Measurements from ENCODE around the gene ABHD16A.

DNA sequence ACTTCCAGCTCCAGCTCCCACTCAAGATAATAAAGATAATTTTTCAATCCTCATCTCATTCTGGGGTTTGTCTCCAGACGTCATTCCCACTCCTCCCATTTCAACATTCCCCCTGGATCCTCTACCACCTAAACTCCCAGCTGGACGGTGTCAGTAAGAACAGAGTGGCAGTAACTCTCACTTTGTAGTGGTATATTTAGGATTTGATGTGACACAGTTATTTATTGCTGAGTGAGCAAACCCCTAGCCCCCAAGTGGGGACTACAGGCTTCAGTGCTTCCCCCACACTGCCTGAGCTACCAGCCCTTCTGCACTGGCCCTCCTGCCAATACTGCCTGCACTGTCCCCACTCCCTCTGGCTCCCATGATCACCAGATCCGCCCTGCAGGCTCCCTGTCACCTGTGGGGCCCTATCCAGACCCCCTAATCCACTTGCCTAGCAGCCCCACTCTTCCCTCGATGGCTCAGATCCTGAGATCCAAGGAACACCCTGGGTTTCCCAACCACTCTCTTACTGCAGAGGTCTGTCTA is 44.9 kb downstream of the ABHD16A start:
- TF ChIP-seq, protein P1, sequence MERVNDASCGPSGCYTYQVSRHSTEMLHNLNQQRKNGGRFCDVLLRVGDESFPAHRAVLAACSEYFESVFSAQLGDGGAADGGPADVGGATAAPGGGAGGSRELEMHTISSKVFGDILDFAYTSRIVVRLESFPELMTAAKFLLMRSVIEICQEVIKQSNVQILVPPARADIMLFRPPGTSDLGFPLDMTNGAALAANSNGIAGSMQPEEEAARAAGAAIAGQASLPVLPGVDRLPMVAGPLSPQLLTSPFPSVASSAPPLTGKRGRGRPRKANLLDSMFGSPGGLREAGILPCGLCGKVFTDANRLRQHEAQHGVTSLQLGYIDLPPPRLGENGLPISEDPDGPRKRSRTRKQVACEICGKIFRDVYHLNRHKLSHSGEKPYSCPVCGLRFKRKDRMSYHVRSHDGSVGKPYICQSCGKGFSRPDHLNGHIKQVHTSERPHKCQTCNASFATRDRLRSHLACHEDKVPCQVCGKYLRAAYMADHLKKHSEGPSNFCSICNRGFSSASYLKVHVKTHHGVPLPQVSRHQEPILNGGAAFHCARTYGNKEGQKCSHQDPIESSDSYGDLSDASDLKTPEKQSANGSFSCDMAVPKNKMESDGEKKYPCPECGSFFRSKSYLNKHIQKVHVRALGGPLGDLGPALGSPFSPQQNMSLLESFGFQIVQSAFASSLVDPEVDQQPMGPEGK (CRISPR knock-in tag; IDR thresholded peaks at IDR 0.05; ENCODE audit: borderline replicate concordance) = no peak
- TF ChIP-seq PPARA (CRISPR knock-in tag; IDR thresholded peaks at IDR 0.05; ENCODE audit: borderline replicate concordance) (no peak), ARNTL (CRISPR knock-in tag; IDR thresholded peaks at IDR 0.05; ENCODE audit: borderline replicate concordance, low read depth) (no peak), OSR1 (CRISPR knock-in tag; IDR thresholded peaks at IDR 0.05) (no peak), RARB (CRISPR knock-in tag; IDR thresholded peaks at IDR 0.05) (no peak), GLIS3 (CRISPR knock-in tag; IDR thresholded peaks at IDR 0.05) (no peak), ZFP3 (CRISPR knock-in tag; IDR thresholded peaks at IDR 0.05) (no peak), ZC3H10 (CRISPR knock-in tag; IDR thresholded peaks at IDR 0.05) (no peak), ISL1 (CRISPR knock-in tag; IDR thresholded peaks at IDR 0.05) (no peak)
- TF ChIP-seq, protein P2, sequence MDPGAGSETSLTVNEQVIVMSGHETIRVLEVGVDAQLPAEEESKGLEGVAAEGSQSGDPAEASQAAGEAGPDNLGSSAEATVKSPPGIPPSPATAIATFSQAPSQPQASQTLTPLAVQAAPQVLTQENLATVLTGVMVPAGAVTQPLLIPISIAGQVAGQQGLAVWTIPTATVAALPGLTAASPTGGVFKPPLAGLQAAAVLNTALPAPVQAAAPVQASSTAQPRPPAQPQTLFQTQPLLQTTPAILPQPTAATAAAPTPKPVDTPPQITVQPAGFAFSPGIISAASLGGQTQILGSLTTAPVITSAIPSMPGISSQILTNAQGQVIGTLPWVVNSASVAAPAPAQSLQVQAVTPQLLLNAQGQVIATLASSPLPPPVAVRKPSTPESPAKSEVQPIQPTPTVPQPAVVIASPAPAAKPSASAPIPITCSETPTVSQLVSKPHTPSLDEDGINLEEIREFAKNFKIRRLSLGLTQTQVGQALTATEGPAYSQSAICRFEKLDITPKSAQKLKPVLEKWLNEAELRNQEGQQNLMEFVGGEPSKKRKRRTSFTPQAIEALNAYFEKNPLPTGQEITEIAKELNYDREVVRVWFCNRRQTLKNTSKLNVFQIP (CRISPR knock-in tag; IDR thresholded peaks at IDR 0.05; ENCODE audit: borderline replicate concordance, low read depth) = no peak
